Ovary (tissue), 9 donors: ENCODE data around the gene FBXL17. TPM values are rescaled to one million over a fixed set of nuclear protein-coding genes. Genes with fewer than 3 reads are reported as not detected.
A peak's percentile ranks its signal among the peaks of the same experiment; 100 is the strongest.

Source experiments
- DNase-seq, 5 donors: peaks; one replicate each; pipeline ENCODE4 v3.0.0-alpha.2; 2019 to 2020
- H3K27ac ChIP-seq, 2 donors: fragments of 200-600 bp; one replicate each; pipeline versions ENCODE4 v1.5.1 to v1.8.0; 2019 to 2022
- H3K27me3 ChIP-seq: fragments of 200-600 bp; one replicate; pipeline ENCODE4 v1.8.0; 2022
- H3K36me3 ChIP-seq: fragments of 200-600 bp; sonication (generic); one replicate; pipeline ENCODE4 v1.5.1; 2019
- H3K4me1 ChIP-seq: one replicate; pipeline ENCODE4 v1.8.1; 2013; ENCODE audit warnings: mild to moderate bottlenecking, moderate library complexity; ENCODE audit not compliant: insufficient read depth
- H3K4me3 ChIP-seq: fragments of 200-600 bp; sonication (generic); one replicate; pipeline ENCODE4 v1.5.1; 2017
- H3K9me3 ChIP-seq, 2 donors: fragments of 200-600 bp in 1 of 2; sonication (generic) in 1 of 2; one replicate each; pipeline versions ENCODE4 v1.5.1 to v1.8.1; 2013 to 2019; ENCODE audit warnings: mild to moderate bottlenecking in 1 of 2, moderate library complexity in 1 of 2
- EP300 ChIP-seq: sonication (generic); formaldehyde crosslinking; IDR thresholded peaks from one replicate; pipeline ENCODE4 v1.6.1; 2017; ENCODE audit warnings: antibody characterized with exemption
- POLR2A ChIP-seq: fragments of 450-650 bp; IDR thresholded peaks from one replicate; pipeline ENCODE4 v1.6.1; 2017; ENCODE audit warnings: antibody characterized with exemption, mild to moderate bottlenecking, moderate library complexity
- WGBS, 3 donors: extraction: QIAGEN DNeasy Blood & Tissue Kit in 1 of 3; methylation state at CpG; one replicate each; pipeline versions ENCODE4 v1.1.5 to v1.1.7; 2013 to 2017; 5-methylcytosine and 5-hydroxymethylcytosine counted together
- intact Hi-C, 4 donors: fragments of 100-400 bp; cut with DNase I; formaldehyde crosslinking; loops; one replicate each; pipeline versions ENCODE4 v1.11.0 to v1.15.1; 2022 to 2023
- polyA plus RNA-seq, 2 donors: library from polyadenylated mRNA; stranded (reverse); fragments of 200-250 nt in 1 of 2; fragments of 350-450 nt in 1 of 2; fragmentation: Illumina TruSeq in 1 of 2; extraction: RNeasy Lipid Tissue Mini Kit (QIAGEN cat#74804) in 1 of 2; gene quantifications; one replicate each; pipeline ENCODE4 v1.2.3, GENCODE V29; 2013 to 2014
- total RNA-seq, 7 donors: library from RNA; depleted of rRNA in 2 of 7; stranded (reverse); fragments of >200 nt in 2 of 7; fragmentation: NEBNext Ultra II Directional in 3 of 7; extraction: Animal tissue kit (Norgen Biotek cat#: 25700) in 3 of 7; gene quantifications; one replicate each; pipeline versions ENCODE4 v1.1.0 to v1.2.4, GENCODE V29; 2016 to 2023
- TF ChIP-seq, protein P1 (sequence below), 3 donors: fragments of 450-650 bp in 2 of 3; fragments of 200-600 bp in 1 of 3; IDR thresholded peaks; one replicate each; pipeline versions ENCODE4 v1.5.1 to v1.8.0; 2016 to 2022; ENCODE audit warnings: antibody characterized with exemption in 3 of 3, mild to moderate bottlenecking in 1 of 3
- donor health status: DM: no; HTN: no; CAD: no; lungs with moderate emphysema.
- donor health status: DM: no; HTN: no; CAD: no.
- donor health status: Bipolar disorder and iron deficiency.
- donor health status: DM: yes; HTN: yes; CAD: no.
- donor health status: DM: no; HTN: no; CAD: no.
- donor health status: DM: yes; HTN: yes; CAD: no.

Gene FBXL17
- total and polyA plus RNA-seq, 9 donors, result 6.8 to 20.4 (median 15.9) TPM

- H3K36me3 ChIP-seq, result no peaks in the 10 kb centered on the region
- no peaks in the 10 kb centered on the region for H3K9me3 ChIP-seq
- no peak for TF ChIP-seq POLR2A
- TF ChIP-seq, protein P1, sequence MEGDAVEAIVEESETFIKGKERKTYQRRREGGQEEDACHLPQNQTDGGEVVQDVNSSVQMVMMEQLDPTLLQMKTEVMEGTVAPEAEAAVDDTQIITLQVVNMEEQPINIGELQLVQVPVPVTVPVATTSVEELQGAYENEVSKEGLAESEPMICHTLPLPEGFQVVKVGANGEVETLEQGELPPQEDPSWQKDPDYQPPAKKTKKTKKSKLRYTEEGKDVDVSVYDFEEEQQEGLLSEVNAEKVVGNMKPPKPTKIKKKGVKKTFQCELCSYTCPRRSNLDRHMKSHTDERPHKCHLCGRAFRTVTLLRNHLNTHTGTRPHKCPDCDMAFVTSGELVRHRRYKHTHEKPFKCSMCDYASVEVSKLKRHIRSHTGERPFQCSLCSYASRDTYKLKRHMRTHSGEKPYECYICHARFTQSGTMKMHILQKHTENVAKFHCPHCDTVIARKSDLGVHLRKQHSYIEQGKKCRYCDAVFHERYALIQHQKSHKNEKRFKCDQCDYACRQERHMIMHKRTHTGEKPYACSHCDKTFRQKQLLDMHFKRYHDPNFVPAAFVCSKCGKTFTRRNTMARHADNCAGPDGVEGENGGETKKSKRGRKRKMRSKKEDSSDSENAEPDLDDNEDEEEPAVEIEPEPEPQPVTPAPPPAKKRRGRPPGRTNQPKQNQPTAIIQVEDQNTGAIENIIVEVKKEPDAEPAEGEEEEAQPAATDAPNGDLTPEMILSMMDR (IDR thresholded peaks at IDR 0.05), result peak; percentile 60 to 83 (median 64)
- WGBS, 3 donors, result 55 to 56% (median 55%) methylated on average over 8 of the region's 8 CpGs
- intact Hi-C loops, result no loop called here
- H3K27ac ChIP-seq, result no peak overlapping the region
- H3K4me3 ChIP-seq, result no peak overlapping the region
- H3K27me3 ChIP-seq, result no peaks in the 10 kb centered on the region
- DNase-seq, result peak; percentile 57 to 75 (median 67)
- H3K4me1 ChIP-seq, result peaks cover 1% of the 10 kb centered on the region
These were observed 121.6 kb downstream of the FBXL17 start for GRCh38 chr5:108260117-108260857.

DNA sequence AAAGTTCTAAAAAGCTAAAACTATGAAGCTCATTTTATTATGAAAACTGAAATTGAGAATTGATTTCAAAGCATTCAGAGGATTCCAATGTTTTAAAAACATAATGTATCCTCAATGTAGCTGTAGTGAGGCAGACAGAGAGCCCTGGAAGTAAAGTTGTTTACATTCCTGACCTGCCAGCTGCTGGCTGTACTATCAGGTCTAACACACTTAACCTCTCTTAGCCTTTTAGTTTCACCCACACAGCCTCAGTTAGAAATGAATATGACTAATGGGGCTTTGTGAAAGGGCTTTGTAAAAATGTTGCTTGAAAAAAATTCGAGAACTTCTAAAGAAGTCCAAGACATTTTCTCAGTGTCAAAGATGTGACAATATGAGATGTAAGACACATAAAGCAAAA lies 122.6 kb downstream of the FBXL17 start:
- Histone ChIP-seq H3K36me3 (no peaks in the 10 kb centered on the region), H3K4me3 (no peak overlapping the region), H3K27ac (no peak overlapping the region), H3K9me3 (no peaks in the 10 kb centered on the region), H3K4me1 (peaks cover 1% of the 10 kb centered on the region), H3K27me3 (no peaks in the 10 kb centered on the region)
- WGBS, 3 donors, result 5 to 22% (median 9%) methylated on average over 1 of the region's 1 CpG
- TF ChIP-seq POLR2A (no peak), EP300 (no peak)
- TF ChIP-seq, protein P1 (IDR thresholded peaks at IDR 0.05), result no peak
- no peak for DNase-seq
- intact Hi-C loops, result no loop called here

DNA sequence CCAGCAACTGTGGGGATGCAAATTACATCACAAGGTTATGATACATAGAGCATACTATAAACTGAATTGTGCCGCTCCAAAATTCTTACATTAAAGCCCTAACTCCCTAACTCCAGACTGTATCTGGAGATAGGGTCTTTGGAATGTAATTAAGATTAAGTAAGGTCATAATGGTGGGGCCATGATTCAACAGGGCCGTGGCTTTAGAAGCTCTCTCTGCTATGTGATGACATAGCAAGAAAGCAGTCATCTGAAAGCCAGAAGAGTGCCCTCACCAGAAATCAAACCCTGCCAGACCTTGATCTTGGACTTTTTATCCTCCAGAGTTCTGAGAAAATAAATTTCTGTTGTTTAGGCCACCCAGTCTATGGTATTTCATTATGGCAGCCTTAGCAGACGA lies 123.9 kb downstream of the FBXL17 start:
- peaks cover 1% of the 10 kb centered on the region for H3K4me1 ChIP-seq
- H3K27me3 ChIP-seq, result no peaks in the 10 kb centered on the region
- 77 to 88% (median 86%) methylated on average over 3 of the region's 3 CpGs for WGBS, 3 donors
- DNase-seq, result no peak
- no peak overlapping the region for H3K4me3 ChIP-seq
- H3K36me3 ChIP-seq, result no peaks in the 10 kb centered on the region
- no peak overlapping the region for H3K27ac ChIP-seq
- no peaks in the 10 kb centered on the region for H3K9me3 ChIP-seq
- no peak for TF ChIP-seq EP300
- TF ChIP-seq, protein P1 (IDR thresholded peaks at IDR 0.05), result no peak
- TF ChIP-seq POLR2A, result no peak
- intact Hi-C loops, result no loop called here

DNA sequence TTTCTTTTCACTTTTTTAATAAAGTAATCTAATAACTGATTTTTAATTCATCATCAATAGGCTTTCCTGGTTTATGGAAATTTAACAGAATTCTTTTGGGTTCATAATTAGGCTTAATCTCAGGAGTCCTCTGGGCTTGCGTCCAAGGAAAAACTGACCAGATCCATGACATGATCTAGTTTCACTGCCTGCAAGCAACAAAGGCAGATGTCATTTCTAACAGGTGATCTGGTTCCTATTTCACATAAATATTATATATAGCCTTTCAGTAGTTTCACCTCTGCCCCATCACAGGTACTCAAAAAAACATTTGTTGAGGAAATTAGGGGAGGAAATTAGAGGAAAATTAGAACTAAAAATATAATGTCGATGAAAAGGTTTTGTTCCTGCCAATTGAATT lies 126.4 kb downstream of the FBXL17 start:
- Histone ChIP-seq H3K36me3 (no peaks in the 10 kb centered on the region), H3K4me1 (no peaks in the 10 kb centered on the region), H3K27me3 (no peaks in the 10 kb centered on the region), H3K4me3 (no peak overlapping the region), H3K27ac (no peak overlapping the region), H3K9me3 (no peaks in the 10 kb centered on the region)
- no peak for DNase-seq
- TF ChIP-seq, protein P1 (IDR thresholded peaks at IDR 0.05), result no peak
- TF ChIP-seq POLR2A, result no peak
- TF ChIP-seq EP300, result no peak
- intact Hi-C loops, result no loop called here
- WGBS, 3 donors, result 96 to 98% (median 97%) methylated on average over 2 of the region's 2 CpGs
